ENCODE measurements around the gene ZDHHC11B.

The ZDHHC11B gene

GRCh38 chr5:668283-668995, 116.1 kb downstream of the ZDHHC11B start:
- H3K27ac ChIP-seq, result no peak overlapping the region
- no peak overlapping the region for H3K4me3 ChIP-seq

- Histone ChIP-seq H3K4me3 (no peak overlapping the region), H3K27ac (no peak overlapping the region)
These were observed 117.6 kb downstream of the ZDHHC11B start for GRCh38 chr5:666816-667498.

GRCh38 chr5:665956-666711, 118.4 kb downstream of the ZDHHC11B start:
- Histone ChIP-seq H3K4me3 (no peak overlapping the region), H3K27ac (no peak overlapping the region)

GRCh38 chr5:665541-665955, 119.0 kb downstream of the ZDHHC11B start:
- H3K4me3 ChIP-seq, result no peak overlapping the region
- H3K27ac ChIP-seq, result no peak overlapping the region

- H3K27ac ChIP-seq, result no peak overlapping the region
These were observed 119.6 kb downstream of the ZDHHC11B start for GRCh38 chr5:664994-665360.

GRCh38 chr5:664343-664993, 120.1 kb downstream of the ZDHHC11B start:
- no peak overlapping the region for H3K27ac ChIP-seq
- H3K4me3 ChIP-seq, result no peak overlapping the region

More at GRCh38 chr5:664994-665360, 119.6 kb downstream of the ZDHHC11B start:
- no peak overlapping the region for H3K4me3 ChIP-seq

- Histone ChIP-seq H3K27ac (no peak overlapping the region), H3K4me3 (no peak overlapping the region)
These were observed 120.8 kb downstream of the ZDHHC11B start for GRCh38 chr5:663436-664342.

GRCh38 chr5:662751-663435, 121.6 kb downstream of the ZDHHC11B start:
- Histone ChIP-seq H3K4me3 (no peak overlapping the region), H3K27ac (no peak overlapping the region)

GRCh38 chr5:661891-662750, 122.4 kb downstream of the ZDHHC11B start:
- no peak overlapping the region for H3K27ac ChIP-seq
- no peak overlapping the region for H3K4me3 ChIP-seq

GRCh38 chr5:660491-661030, 124.0 kb downstream of the ZDHHC11B start:
- Histone ChIP-seq H3K4me3 (no peak overlapping the region), H3K27ac (no peak overlapping the region)

Measured in skin epidermis (tissue), 12 donors.